Measurements from ENCODE around the gene EPHA4.

- no peak for TF ChIP-seq CTCF (IDR thresholded peaks at IDR 0.05)
- TF ChIP-seq POLR2A (IDR thresholded peaks at IDR 0.05) = peak in 1 of 2 donors; percentile 10
Observed at GRCh38 chr2:221500501-221501209, 71.4 kb downstream of the EPHA4 start.

Data from thyroid gland (tissue), 4 donors.